Left cardiac atrium (tissue), 4 donors: ENCODE data around the gene SLC2A5. TPM values are rescaled to one million over a fixed set of nuclear protein-coding genes. Genes with fewer than 3 reads are reported as not detected.
"Not testable (repeated sequence)": the region's sequence is repeated elsewhere in the genome, so short reads cannot be mapped to it uniquely, and the experiment has no call there.

Experiments
- ATAC-seq, 2 donors: fragments of 200-7000 bp; cut with Tn5 transposase; one replicate each; pipeline ENCODE4 v1.9.1; 2020; ENCODE audit warnings: mild to moderate bottlenecking in 2 of 2, moderate library complexity in 2 of 2
- DNase-seq: peaks from one replicate; pipeline ENCODE4 v3.0.0-alpha.2; 2020
- intact Hi-C, 2 donors: fragments of 100-400 bp; cut with DNase I; formaldehyde crosslinking; loops; one replicate each; pipeline versions ENCODE4 v1.14.1 to v1.15.1; 2022 to 2023
- total RNA-seq, 2 donors: library from RNA; stranded (reverse); fragmentation: NEBNext Ultra II Directional; extraction: Animal tissue kit (Norgen Biotek cat#: 25700); gene quantifications; one replicate each; pipeline ENCODE4 v1.2.1, GENCODE V29; 2021
- donor health status: DM: no; HTN: yes; CAD: no.
- donor health status: DM: no; HTN: yes; CAD: no; lungs with severe emphysema.
- donor health status: DM: yes; HTN: yes; CAD: no.
- donor health status: Dilated cardiomyopathy.

Gene SLC2A5
- total RNA-seq, 2 donors from 2014 or later = 2.0 to 3.8 TPM

DNA sequence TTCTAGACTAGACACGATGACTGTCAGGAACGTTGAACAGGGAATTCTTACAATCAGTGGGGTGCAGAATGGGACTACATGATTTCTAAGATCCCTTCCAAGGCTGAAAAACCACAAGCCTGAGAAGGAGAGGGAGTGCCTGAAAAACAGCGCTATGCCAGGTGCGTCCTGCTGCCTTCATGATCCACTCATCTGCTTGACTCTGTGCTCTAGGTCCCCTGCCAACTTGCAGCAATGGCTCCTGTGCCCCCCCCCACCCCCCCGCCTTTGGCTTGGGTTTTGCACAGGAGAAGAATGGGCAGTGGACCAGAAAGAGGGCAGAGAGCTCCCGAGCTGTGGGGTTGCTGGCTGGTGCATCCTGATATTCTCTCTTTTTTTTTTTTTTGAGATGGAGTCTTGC lies 49.1 kb downstream of the SLC2A5 start:
- DNase-seq (no peak), ATAC-seq (no peak)
- intact Hi-C loops = no loop called here

DNA sequence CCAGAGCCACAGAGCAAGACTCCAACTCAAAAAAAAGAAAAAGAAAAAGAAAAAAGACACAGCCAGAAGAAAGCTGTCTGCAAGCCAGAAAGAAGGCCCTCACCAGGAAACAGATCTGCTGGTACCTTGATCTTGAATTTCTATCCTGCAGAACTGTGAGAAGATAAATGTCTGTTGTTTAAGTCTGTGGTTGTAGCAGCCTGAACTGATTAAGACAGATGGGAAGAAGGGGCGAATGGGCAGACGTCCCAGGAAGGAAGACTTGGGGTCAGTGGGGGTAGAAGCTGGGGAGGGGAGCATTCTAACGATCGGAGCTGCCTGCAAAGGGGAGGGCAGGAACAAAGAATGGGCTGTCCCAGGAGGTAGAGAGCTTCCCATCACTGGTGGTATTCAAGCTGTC lies 49.5 kb downstream of the SLC2A5 start:
- intact Hi-C loops = no loop called here
- DNase-seq (no peak), ATAC-seq (no peak)

DNA sequence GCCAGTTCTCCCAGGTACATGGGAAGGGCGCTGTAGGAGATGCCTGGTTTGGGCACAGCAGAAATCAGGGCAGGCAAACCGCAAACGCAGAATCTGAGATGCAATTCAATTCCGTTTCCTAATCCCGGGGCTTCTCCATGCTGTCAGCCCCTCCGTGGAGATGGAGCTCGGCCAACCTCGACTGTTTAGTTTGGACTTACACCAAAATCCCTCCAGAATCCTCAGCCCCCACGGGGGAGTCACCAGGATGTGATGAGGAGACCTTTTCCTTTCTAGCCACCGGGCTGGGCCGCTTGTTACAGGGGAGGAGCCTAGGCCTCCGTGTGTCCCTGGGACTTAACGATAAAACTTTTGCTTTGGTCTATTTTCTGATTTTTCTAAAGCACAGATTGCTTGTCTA lies 51.1 kb downstream of the SLC2A5 start:
- intact Hi-C loops = no loop called here
- ATAC-seq (no peak), DNase-seq (peak; percentile 43)

DNA sequence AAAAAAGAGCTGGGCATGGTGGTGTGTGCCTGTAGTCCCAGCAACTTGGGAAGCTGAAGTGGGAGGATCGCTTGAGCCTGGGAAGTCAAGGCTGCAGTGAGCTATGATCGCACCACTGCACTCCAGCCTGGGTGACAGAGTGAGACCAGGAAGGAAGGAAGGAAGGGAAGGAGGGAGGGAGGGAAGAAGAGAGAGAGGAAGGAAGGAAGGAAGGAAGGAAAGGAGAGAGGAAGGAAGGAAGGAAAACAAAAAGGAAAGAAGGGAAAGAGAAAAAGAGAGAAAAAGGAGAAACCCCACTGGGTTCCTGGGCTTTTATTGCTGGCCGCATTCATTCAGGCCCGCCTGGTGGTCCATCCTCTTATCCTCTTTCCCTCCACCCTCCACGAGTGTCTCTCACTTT lies 53.0 kb downstream of the SLC2A5 start:
- no peak for DNase-seq
- ATAC-seq = no peak
- intact Hi-C loops = no loop called here

GRCh38 chr1:9014475-9015375 lies 54.7 kb downstream of the SLC2A5 start:
- DNase-seq (no peak), ATAC-seq (no peak)
- intact Hi-C loops = no loop called here

DNA sequence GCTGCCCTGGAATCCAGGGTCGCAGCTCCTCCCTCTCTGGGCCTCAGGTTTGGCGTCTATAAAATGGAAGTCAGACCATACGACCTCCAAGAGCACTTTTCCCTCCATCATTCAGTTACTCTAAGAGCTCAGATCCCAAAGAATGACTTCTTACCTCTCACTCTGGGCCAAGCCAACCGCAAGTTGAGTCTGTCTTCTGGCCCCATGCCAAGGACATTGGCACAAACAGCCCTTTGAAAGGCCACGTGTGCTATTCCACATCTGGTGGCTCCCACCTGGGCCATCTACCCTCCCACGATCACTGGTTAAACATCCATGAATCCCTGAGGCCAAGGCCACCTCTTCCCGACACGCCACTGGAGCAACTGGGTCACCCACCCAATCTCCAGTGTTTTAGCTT lies 55.6 kb downstream of the SLC2A5 start:
- intact Hi-C loops = no loop called here
- DNase-seq = no peak
- no peak for ATAC-seq

- no peak for DNase-seq
- intact Hi-C loops = no loop called here
These were observed 58.6 kb downstream of the SLC2A5 start for GRCh38 chr1:9010781-9011323.

DNA sequence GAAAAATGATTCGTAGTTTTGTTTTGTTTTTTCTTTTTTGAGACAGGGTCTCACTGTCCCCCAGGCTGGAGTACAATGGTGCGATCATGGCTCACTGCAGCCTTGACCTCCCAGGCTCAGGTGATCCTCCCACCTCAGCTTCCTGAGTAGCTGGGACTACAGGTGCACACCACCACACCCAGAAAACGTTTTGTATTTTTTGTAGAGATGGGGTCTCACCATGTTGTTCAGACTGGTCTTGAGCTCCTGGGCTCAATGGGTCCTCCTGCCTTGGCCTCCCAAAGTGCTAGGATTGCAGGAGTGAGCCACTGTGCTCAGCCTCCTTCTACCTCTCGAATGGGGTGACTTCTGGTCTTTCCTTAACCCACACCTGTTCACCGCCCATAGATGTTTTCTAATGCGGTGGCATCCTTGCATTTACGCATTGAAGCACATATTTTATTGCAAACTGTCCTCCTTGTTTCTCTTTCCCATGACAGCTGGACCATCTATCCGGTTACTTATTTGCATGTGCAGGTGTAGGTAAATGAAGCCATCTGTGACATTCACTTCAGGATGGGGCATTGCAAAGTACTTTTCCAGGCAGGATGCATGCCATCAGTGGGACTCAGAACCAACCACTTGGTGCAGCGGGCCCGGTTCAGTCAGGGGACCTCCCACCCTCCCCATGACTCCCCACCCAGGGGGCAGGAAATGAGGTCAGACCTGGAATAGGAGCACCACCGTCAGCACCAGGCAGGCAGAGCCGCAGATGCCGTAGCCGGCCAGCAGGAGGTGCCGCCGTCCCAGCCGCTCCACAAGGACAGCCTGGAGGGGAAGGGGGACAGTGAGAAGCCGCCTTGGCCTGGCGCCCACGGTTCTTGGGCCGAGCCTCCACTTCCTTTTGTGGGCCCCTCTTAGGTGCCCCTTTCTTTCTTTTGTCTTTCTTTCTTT lies 59.7 kb downstream of the SLC2A5 start:
- DNase-seq = peak; percentile 37
- ATAC-seq = peak in 1 of 2 donors; percentile 28
- intact Hi-C loops = loop anchor here in 1 of 2 donors (5.0 kb wide), 2 partner anchors 92 to 93 kb away; no protein-coding TSS in a partner anchor

More at GRCh38 chr1:9010781-9011323, 58.6 kb downstream of the SLC2A5 start:
- ATAC-seq = peak in 1 of 2 donors; percentile 52

DNA sequence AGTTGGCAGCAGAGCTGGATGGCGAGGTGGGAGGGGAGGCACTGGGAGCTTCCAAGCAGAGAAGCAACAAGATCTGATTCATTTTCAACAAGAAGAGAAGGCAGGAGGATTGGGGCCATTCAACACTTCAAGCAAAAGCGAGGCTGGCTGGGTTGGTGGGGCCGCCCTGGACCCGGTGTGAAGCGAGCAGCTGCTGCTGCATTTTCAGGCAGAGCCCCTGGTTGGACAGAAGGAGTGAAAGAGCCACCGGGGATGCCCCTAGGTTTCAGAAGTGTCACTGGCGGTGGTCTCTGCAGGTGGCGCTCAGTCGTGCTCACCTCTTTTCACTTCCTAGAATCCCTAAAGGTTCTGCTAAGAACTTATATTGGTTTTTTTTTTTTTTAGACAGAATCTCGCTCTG lies 61.2 kb downstream of the SLC2A5 start:
- intact Hi-C loops = loop anchor here in 1 of 2 donors (5.0 kb wide), 2 partner anchors 91 to 94 kb away; no protein-coding TSS in a partner anchor
- DNase-seq = no peak
- no peak for ATAC-seq

- ATAC-seq (no peak), DNase-seq (no peak)
- intact Hi-C loops = loop anchor here in 1 of 2 donors (5.0 kb wide), 2 partner anchors 90 to 95 kb away; no protein-coding TSS in a partner anchor
These were observed 62.3 kb downstream of the SLC2A5 start for GRCh38 chr1:9006956-9007615.

DNA sequence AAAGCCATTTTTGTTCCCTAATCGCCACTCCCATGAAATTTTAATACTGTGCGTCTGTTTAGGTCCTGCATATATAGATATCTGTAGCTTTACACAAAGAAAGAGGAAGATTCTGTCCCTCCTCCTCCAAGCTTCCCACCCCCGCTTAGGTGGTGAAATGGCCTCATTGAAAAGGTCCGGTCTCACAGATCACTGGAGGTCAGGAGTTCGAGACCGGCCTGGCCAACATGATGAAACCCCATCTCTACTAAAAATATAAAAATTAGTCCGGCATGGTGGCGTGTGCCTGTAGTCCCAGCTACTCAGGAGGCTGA lies 64.1 kb downstream of the SLC2A5 start:
- DNase-seq (no peak), ATAC-seq (no peak)
- intact Hi-C loops = loop anchor here in 1 of 2 donors (5.0 kb wide), 2 partner anchors 88 to 97 kb away; no protein-coding TSS in a partner anchor

- DNase-seq (peak; percentile 84), ATAC-seq (peak; percentile 78 to 80)
- intact Hi-C loops = loop anchor here in 1 of 2 donors (5.0 kb wide), 2 partner anchors 88 to 97 kb away; no protein-coding TSS in a partner anchor
These were observed 64.6 kb downstream of the SLC2A5 start for GRCh38 chr1:9004700-9005394.

- no peak for ATAC-seq
- no peak for DNase-seq
- intact Hi-C loops = no loop called here
These were observed 65.3 kb downstream of the SLC2A5 start for GRCh38 chr1:9004031-9004699.

GRCh38 chr1:9002215-9002560 lies 67.2 kb downstream of the SLC2A5 start:
- DNase-seq, intact Hi-C loops, ATAC-seq: not testable (repeated sequence)

DNA sequence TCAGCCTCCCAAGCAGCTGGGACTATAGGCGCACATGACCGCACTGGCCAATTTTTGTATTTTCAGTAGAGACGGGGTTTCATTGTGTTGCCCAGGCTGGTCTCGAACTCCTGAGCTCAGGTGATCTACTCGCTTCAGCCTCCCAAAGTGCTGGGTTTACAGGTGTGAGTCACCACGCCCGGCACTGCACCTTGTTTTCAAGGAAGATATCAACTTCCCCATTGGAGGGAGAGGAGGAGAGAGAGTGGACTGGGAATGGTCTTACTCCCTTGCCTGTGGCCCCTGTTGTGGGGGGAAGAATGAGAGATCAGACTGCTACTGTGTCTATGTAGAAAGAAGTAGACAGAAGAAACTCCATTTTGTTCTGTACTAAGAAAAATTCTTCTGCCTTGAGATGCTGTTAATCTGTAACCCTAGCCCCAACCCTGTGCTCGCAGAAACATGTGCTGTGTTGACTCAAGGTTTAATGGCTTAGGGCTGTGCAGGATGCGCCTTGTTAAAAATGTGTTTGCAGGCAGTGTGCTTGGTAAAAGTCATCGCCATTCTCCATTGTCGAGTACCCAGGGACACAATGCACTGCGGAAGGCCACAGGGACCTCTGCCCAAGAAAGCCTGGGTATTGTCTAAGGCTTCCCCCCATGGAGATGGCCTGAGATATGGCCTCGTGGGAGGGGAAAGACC lies 67.8 kb downstream of the SLC2A5 start:
- ATAC-seq, intact Hi-C loops, DNase-seq: not testable (repeated sequence)

- ATAC-seq, intact Hi-C loops: not testable (repeated sequence)
These were observed 75.3 kb downstream of the SLC2A5 start for GRCh38 chr1:8993962-8994675.

More at GRCh38 chr1:8993962-8994675, 75.3 kb downstream of the SLC2A5 start:
- DNase-seq = not testable (repeated sequence)
